SK-N-SH (cell line): ENCODE data around the gene MLXIP. TPM values are rescaled to one million over a fixed set of nuclear protein-coding genes. Genes with fewer than 3 reads are reported as not detected.

ENCODE experiments used
- CTCF ChIA-PET: fragments of 300-600, 350-600 bp; formaldehyde crosslinking; extraction: SDS; loops from one replicate; lab custom pipeline; 2021; lab: Yijun Ruan, JAX
- POLR2A ChIA-PET: fragments of 350-600 bp; sonication (Branson Sonifier 250); formaldehyde crosslinking; extraction: SDS; loops from one replicate; lab custom pipeline; 2020; ENCODE audit warnings: antibody characterized with exemption, inconsistent platforms; lab: Yijun Ruan, JAX
- DNase-seq: peaks from one replicate; pipeline ENCODE4 v3.0.0; 2012
- H2AFZ ChIP-seq: fragments of 200-600 bp; sonication (generic); 2 replicates; pipeline ENCODE4 v1.8.1; 2016; ENCODE audit warnings: antibody characterized with exemption, mild to moderate bottlenecking, low read depth
- H3F3A ChIP-seq: fragments of 200-600 bp; sonication (generic); replicated peaks from 2 replicates; pipeline ENCODE3; 2016; ENCODE audit warnings: antibody characterized with exemption, mild to moderate bottlenecking; ENCODE audit not compliant: insufficient read depth
- H3K27ac ChIP-seq, 2 experiments: fragments of 200-500 bp in 1 of 2; fragments of 200-600 bp in 1 of 2; sonication (Bioruptor generic) in 1 of 2; sonication (generic), shearing (Covaris generic) in 1 of 2; 2 replicates each; pipeline versions ENCODE4 v1.5.1 to v1.6.1; 2014 to 2016; ENCODE audit warnings: low read depth in 2 of 2, inconsistent platforms in 1 of 2, low read length in 1 of 2, mild to moderate bottlenecking in 1 of 2, mixed read lengths in 1 of 2
- H3K27me3 ChIP-seq: fragments of 200-600 bp; sonication (generic), shearing (Covaris generic); 2 replicates; pipeline ENCODE4 v1.6.1; 2016; ENCODE audit warnings: mixed run types; ENCODE audit not compliant: insufficient read depth
- H3K36me3 ChIP-seq, 2 experiments: fragments of 200-500 bp in 1 of 2; fragments of 200-600 bp in 1 of 2; sonication (Bioruptor generic) in 1 of 2; sonication (generic) in 1 of 2; replicated peaks in 1 of 2; 2 replicates each; pipeline versions ENCODE3 to v1.5.1; 2014 to 2016; ENCODE audit warnings: low read length in 1 of 2, mild to moderate bottlenecking in 1 of 2; ENCODE audit not compliant: insufficient read depth in 2 of 2, control insufficient read depth in 1 of 2
- H3K4me1 ChIP-seq, 2 experiments: fragments of 200-500 bp in 1 of 2; fragments of 200-600 bp in 1 of 2; sonication (Bioruptor generic) in 1 of 2; sonication (generic), shearing (Covaris generic) in 1 of 2; 2 replicates each; pipeline versions ENCODE4 v1.5.1 to v1.6.1; 2014 to 2016; ENCODE audit warnings: low read depth in 1 of 2, low read length in 1 of 2, mixed run types in 1 of 2; ENCODE audit not compliant: insufficient read depth in 2 of 2, control insufficient read depth in 1 of 2
- H3K4me2 ChIP-seq: fragments of 200-600 bp; sonication (generic), shearing (Covaris generic); 2 replicates; pipeline ENCODE4 v1.6.1; 2017; ENCODE audit warnings: mixed run types
- H3K4me3 ChIP-seq, 2 experiments: fragments of 200-500 bp in 1 of 2; fragments of 200-600 bp in 1 of 2; sonication (Bioruptor generic) in 1 of 2; sonication (generic), shearing (Covaris generic) in 1 of 2; 2 replicates each; pipeline versions ENCODE4 v1.5.1 to v1.8.1; 2014 to 2016; ENCODE audit warnings: low read depth in 2 of 2, inconsistent platforms in 1 of 2, low read length in 1 of 2, mild to moderate bottlenecking in 1 of 2, mixed read lengths in 1 of 2, moderate library complexity in 1 of 2
- H3K79me2 ChIP-seq: fragments of 200-600 bp; sonication (generic); 2 replicates; pipeline ENCODE4 v1.8.1; 2017; ENCODE audit warnings: mild to moderate bottlenecking; ENCODE audit not compliant: insufficient read depth
- H3K9ac ChIP-seq: fragments of 200-600 bp; sonication (generic); 2 replicates; pipeline ENCODE4 v1.6.1; 2017; ENCODE audit warnings: mixed run types
- H3K9me2 ChIP-seq: fragments of 200-600 bp; sonication (generic); 2 replicates; pipeline ENCODE4 v1.6.1; 2017; ENCODE audit warnings: mixed run types
- H3K9me3 ChIP-seq: fragments of 200-600 bp; sonication (generic); 2 replicates; pipeline ENCODE4 v1.6.1; 2017; ENCODE audit warnings: mixed run types, mild to moderate bottlenecking, moderate library complexity
- H4K20me1 ChIP-seq: fragments of 200-600 bp; sonication (generic); 2 replicates; pipeline ENCODE4 v1.6.1; 2017; ENCODE audit warnings: mild to moderate bottlenecking, mixed run types; ENCODE audit not compliant: insufficient read depth
- EP300 ChIP-seq, 2 experiments: IDR thresholded peaks; 2 replicates each; pipeline versions ENCODE4 v1.4.0 to v1.6.1; 2012; ENCODE audit warnings: borderline replicate concordance in 1 of 2, low read depth in 1 of 2, low read length in 1 of 2
- FOXM1 ChIP-seq: IDR thresholded peaks from 2 replicates; pipeline ENCODE4 v1.4.0; 2012; ENCODE audit warnings: low read depth, mild to moderate bottlenecking
- GABPA ChIP-seq: IDR thresholded peaks from 2 replicates; pipeline ENCODE4 v1.4.0; 2012; ENCODE audit warnings: low read depth, mild to moderate bottlenecking
- NFIC ChIP-seq: IDR thresholded peaks from 2 replicates; pipeline ENCODE4 v1.4.0; 2012; ENCODE audit warnings: borderline replicate concordance
- POLR2AphosphoS5 ChIP-seq: IDR thresholded peaks from 2 replicates; pipeline ENCODE4 v1.6.1; 2012; ENCODE audit warnings: low read depth, low read length
- RAD21 ChIP-seq: IDR thresholded peaks from 2 replicates; pipeline ENCODE4 v1.6.1; 2012; ENCODE audit warnings: mild to moderate bottlenecking, low read length
- WGBS: methylation state at CpG from one replicate; pipeline ENCODE4 v1.1.6; 2017; ENCODE audit warnings: low lambda C conversion rate; 5-methylcytosine and 5-hydroxymethylcytosine counted together
- polyA plus RNA-seq, 3 experiments: library from polyadenylated mRNA; depleted of rRNA; stranded (reverse); fragments of >200 nt; gene quantifications; 2 replicates each; pipeline ENCODE4 v1.2.3, GENCODE V29; 2012
- TF ChIP-seq, protein P1 (sequence below): fragments of 200-600 bp; sonication (generic); IDR thresholded peaks from 2 replicates; pipeline ENCODE4 v1.6.1; 2017; ENCODE audit warnings: antibody characterized with exemption, mild to moderate bottlenecking, moderate library complexity

The MLXIP gene
- polyA plus RNA-seq, 1 of the 3 experiments (the other 2 are of a cell fraction), result 11.0 TPM

GRCh38 chr12:122093098-122093883 is 14.7 kb downstream of the MLXIP start:
- peaks cover 40% of the 10 kb centered on the region for H4K20me1 ChIP-seq
- H3F3A ChIP-seq, result peaks cover 40% of the 10 kb centered on the region
- no peak overlapping the region for H3K9ac ChIP-seq
- no peaks in the 10 kb centered on the region for H3K9me2 ChIP-seq
- H3K36me3 ChIP-seq, result no peaks in the 10 kb centered on the region
- ChIA-PET POLR2A (no interaction called here), CTCF (no interaction called here)
- TF ChIP-seq EP300 (IDR thresholded peaks at IDR 0.05; ENCODE audit: borderline replicate concordance in 1 of 2, low read depth in 1 of 2, low read length in 1 of 2) (no peak), FOXM1 (no peak), POLR2AphosphoS5 (no peak)
- no peaks in the 10 kb centered on the region for H3K27me3 ChIP-seq
- H3K27ac ChIP-seq, result no peak overlapping the region
- H3K4me1 ChIP-seq, result peaks cover 18 to 22% of the 10 kb centered on the region in 2 experiments; a peak in 3 of 4 replicates
- H2AFZ ChIP-seq, result no peak overlapping the region
- H3K4me3 ChIP-seq, result no peak overlapping the region
- no peak overlapping the region for H3K4me2 ChIP-seq
- WGBS, result 84% methylated on average over 9 of the region's 9 CpGs
- DNase-seq, result no peak
- no peaks in the 10 kb centered on the region for H3K9me3 ChIP-seq
- peaks cover 89% of the 10 kb centered on the region for H3K79me2 ChIP-seq

GRCh38 chr12:122094137-122094734 is 15.7 kb downstream of the MLXIP start:
- Histone ChIP-seq H3K9me3 (no peaks in the 10 kb centered on the region), H2AFZ (no peak overlapping the region), H3K79me2 (peaks cover 88% of the 10 kb centered on the region), H3K27ac (no peak overlapping the region; a peak in 1 of 4 replicates), H3K4me2 (no peak overlapping the region), H3K9ac (no peak overlapping the region), H3K9me2 (no peaks in the 10 kb centered on the region), H3K36me3 (no peaks in the 10 kb centered on the region), H3F3A (peaks cover 37% of the 10 kb centered on the region), H3K4me3 (no peak overlapping the region), H3K4me1 (peaks cover 22 to 27% of the 10 kb centered on the region in 2 experiments; a peak in 3 of 4 replicates), H3K27me3 (no peaks in the 10 kb centered on the region), H4K20me1 (peaks cover 44% of the 10 kb centered on the region)
- ChIA-PET CTCF (no interaction called here), POLR2A (no interaction called here)
- TF ChIP-seq GABPA (no peak), NFIC (no peak), RAD21 (no peak)
- TF ChIP-seq, protein P1, sequence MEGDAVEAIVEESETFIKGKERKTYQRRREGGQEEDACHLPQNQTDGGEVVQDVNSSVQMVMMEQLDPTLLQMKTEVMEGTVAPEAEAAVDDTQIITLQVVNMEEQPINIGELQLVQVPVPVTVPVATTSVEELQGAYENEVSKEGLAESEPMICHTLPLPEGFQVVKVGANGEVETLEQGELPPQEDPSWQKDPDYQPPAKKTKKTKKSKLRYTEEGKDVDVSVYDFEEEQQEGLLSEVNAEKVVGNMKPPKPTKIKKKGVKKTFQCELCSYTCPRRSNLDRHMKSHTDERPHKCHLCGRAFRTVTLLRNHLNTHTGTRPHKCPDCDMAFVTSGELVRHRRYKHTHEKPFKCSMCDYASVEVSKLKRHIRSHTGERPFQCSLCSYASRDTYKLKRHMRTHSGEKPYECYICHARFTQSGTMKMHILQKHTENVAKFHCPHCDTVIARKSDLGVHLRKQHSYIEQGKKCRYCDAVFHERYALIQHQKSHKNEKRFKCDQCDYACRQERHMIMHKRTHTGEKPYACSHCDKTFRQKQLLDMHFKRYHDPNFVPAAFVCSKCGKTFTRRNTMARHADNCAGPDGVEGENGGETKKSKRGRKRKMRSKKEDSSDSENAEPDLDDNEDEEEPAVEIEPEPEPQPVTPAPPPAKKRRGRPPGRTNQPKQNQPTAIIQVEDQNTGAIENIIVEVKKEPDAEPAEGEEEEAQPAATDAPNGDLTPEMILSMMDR, result no peak
- DNase-seq, result no peak
- 98% methylated on average over 5 of the region's 5 CpGs for WGBS
